HG02884 (cell line): ENCODE data around the gene CCDC172.

Source experiments
- ATAC-seq: cut with Tn5 transposase; IDR thresholded peaks from one replicate; pipeline ENCODE4 v1.9.1; 2021; ENCODE audit warnings: mild to moderate bottlenecking, moderate library complexity; ENCODE audit not compliant: unreplicated experiment

The CCDC172 gene

GRCh38 chr10:116427671-116428070 lies 103.4 kb downstream of the CCDC172 start, which contains the start of gene PNLIPRP3:
PNLIPRP3 (plus strand) TSS chr10:116427847; CDS start chr10:116428013, 166 bp downstream.
- no peak for ATAC-seq

- ATAC-seq, result no peak
Observed at GRCh38 chr10:116429288-116429977, 105.2 kb downstream of the CCDC172 start.
